Psoas muscle (tissue), 8 donors: Measurements from ENCODE around the gene RPL9. TPM values are rescaled to one million over a fixed set of nuclear protein-coding genes. Genes with fewer than 3 reads are reported as not detected.

Experiments
- ATAC-seq, 4 donors: fragments of 200-7000 bp; cut with Tn5 transposase; one replicate each; pipeline ENCODE4 v1.9.1; 2020; ENCODE audit warnings: moderate library complexity in 3 of 4, mild to moderate bottlenecking in 2 of 4
- DNase-seq, 2 donors: peaks; one replicate each; pipeline ENCODE4 v3.0.0-alpha.2; 2020
- H3K27ac ChIP-seq: fragments of 200-600 bp; one replicate; pipeline ENCODE4 v1.8.0; 2022
- H3K27me3 ChIP-seq, 3 donors: fragments of 200-600 bp in 1 of 3; one replicate each; pipeline versions ENCODE4 v1.6.1 to v1.8.0; 2013 to 2022; ENCODE audit warnings: low read length in 2 of 3, mild to moderate bottlenecking in 2 of 3, moderate library complexity in 1 of 3; ENCODE audit not compliant: insufficient read depth in 3 of 3
- H3K36me3 ChIP-seq, 2 donors: fragments of 200-600 bp in 1 of 2; one replicate each; pipeline versions ENCODE4 v1.6.1 to v1.8.0; 2013 to 2022; ENCODE audit warnings: low read depth in 1 of 2, mild to moderate bottlenecking in 1 of 2, moderate library complexity in 1 of 2; ENCODE audit not compliant: insufficient read depth in 1 of 2
- H3K4me1 ChIP-seq: fragments of 200-600 bp; one replicate; pipeline ENCODE4 v1.8.0; 2022
- H3K4me3 ChIP-seq: fragments of 200-600 bp; one replicate; pipeline ENCODE4 v1.8.0; 2022; ENCODE audit warnings: mild to moderate bottlenecking
- H3K9me3 ChIP-seq: fragments of 200-600 bp; one replicate; pipeline ENCODE4 v1.8.0; 2022
- WGBS, 3 donors: extraction: QIAGEN DNeasy Blood & Tissue Kit; methylation state at CpG; one replicate each; pipeline versions ENCODE4 v1.1.6 to v1.1.7; 2013; 5-methylcytosine and 5-hydroxymethylcytosine counted together
- intact Hi-C, 2 donors: fragments of 100-400 bp; cut with DNase I; formaldehyde crosslinking; loops; one replicate each; pipeline versions ENCODE4 v1.11.0 to v1.14.2; 2022
- polyA plus RNA-seq, 3 donors: library from polyadenylated mRNA; stranded (reverse); fragments of 200-250 nt; gene quantifications; one replicate each; pipeline ENCODE4 v1.2.3, GENCODE V29; 2013
- total RNA-seq, 4 donors: library from RNA; stranded (reverse); fragmentation: NEBNext Ultra II Directional in 2 of 4; extraction: Animal tissue kit (Norgen Biotek cat#: 25700) in 2 of 4; gene quantifications; one replicate each; pipeline versions ENCODE4 v1.2.1 to v1.2.4, GENCODE V29; 2021 to 2023
- TF ChIP-seq, protein P1 (sequence below): fragments of 200-600 bp; IDR thresholded peaks from one replicate; pipeline ENCODE4 v1.8.0; 2022; ENCODE audit warnings: antibody characterized with exemption
- donor health status: healthy with polysubstance abuse.
- donor health status: DM: no; HTN: no; CAD: no; lungs with moderate emphysema.
- donor health status: Bipolar disorder and iron deficiency.
- donor health status: healthy.
- donor health status: DM: yes; HTN: yes; CAD: no.
- donor health status: DM: no; HTN: no; CAD: no.
- donor health status: DM: no; HTN: no; CAD: no.
- donor health status: DM: yes; HTN: yes; CAD: no.

Gene RPL9
- total and polyA plus RNA-seq, 7 donors, result 544 to 1,653 (median 925) TPM

DNA sequence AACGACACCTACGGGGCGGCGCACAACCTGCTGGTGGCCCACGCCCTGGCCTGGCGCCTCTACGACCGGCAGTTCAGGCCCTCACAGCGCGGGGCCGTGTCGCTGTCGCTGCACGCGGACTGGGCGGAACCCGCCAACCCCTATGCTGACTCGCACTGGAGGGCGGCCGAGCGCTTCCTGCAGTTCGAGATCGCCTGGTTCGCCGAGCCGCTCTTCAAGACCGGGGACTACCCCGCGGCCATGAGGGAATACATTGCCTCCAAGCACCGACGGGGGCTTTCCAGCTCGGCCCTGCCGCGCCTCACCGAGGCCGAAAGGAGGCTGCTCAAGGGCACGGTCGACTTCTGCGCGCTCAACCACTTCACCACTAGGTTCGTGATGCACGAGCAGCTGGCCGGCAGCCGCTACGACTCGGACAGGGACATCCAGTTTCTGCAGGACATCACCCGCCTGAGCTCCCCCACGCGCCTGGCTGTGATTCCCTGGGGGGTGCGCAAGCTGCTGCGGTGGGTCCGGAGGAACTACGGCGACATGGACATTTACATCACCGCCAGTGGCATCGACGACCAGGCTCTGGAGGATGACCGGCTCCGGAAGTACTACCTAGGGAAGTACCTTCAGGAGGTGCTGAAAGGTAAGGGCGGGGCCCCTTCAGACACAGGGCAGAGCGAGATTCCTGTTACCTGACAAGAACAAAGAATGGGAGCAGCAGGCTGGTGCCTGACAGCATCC is 11.7 kb downstream of the RPL9 start:
- H3K9me3 ChIP-seq, result no peaks in the 10 kb centered on the region
- intact Hi-C loops, result no loop called here
- ATAC-seq (peak; percentile 62 to 77 (median 70)), DNase-seq (peak; percentile 55 to 75)
- H3K27me3 ChIP-seq, result no peaks in the 10 kb centered on the region
- TF ChIP-seq, protein P1, sequence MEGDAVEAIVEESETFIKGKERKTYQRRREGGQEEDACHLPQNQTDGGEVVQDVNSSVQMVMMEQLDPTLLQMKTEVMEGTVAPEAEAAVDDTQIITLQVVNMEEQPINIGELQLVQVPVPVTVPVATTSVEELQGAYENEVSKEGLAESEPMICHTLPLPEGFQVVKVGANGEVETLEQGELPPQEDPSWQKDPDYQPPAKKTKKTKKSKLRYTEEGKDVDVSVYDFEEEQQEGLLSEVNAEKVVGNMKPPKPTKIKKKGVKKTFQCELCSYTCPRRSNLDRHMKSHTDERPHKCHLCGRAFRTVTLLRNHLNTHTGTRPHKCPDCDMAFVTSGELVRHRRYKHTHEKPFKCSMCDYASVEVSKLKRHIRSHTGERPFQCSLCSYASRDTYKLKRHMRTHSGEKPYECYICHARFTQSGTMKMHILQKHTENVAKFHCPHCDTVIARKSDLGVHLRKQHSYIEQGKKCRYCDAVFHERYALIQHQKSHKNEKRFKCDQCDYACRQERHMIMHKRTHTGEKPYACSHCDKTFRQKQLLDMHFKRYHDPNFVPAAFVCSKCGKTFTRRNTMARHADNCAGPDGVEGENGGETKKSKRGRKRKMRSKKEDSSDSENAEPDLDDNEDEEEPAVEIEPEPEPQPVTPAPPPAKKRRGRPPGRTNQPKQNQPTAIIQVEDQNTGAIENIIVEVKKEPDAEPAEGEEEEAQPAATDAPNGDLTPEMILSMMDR, result no peak
- whole genome bisulfite sequencing, 3 donors, result 7 to 12% (median 7%) methylated on average over 57 to 61 of the region's 61 CpGs
- H3K4me1 ChIP-seq, result peaks cover 7% of the 10 kb centered on the region
- peaks cover 0 to 41% of the 10 kb centered on the region in 2 donors for H3K36me3 ChIP-seq
- no peak overlapping the region for H3K27ac ChIP-seq
- peak overlapping the region; percentile 53 for H3K4me3 ChIP-seq

- peak in 1 of 2 donors; percentile 12 for DNase-seq
- peak in 1 of 4 donors; percentile 25 for ATAC-seq
- WGBS, 3 donors, result 82 to 85% (median 84%) methylated on average over 20 of the region's 20 CpGs
- peaks cover 7% of the 10 kb centered on the region for H3K4me1 ChIP-seq
- TF ChIP-seq, protein P1, result no peak
- no peak overlapping the region for H3K27ac ChIP-seq
- no peaks in the 10 kb centered on the region for H3K9me3 ChIP-seq
- intact Hi-C loops, result no loop called here
- peak overlapping the region; percentile 53 for H3K4me3 ChIP-seq
- peaks cover 0 to 36% of the 10 kb centered on the region in 2 donors for H3K36me3 ChIP-seq
- H3K27me3 ChIP-seq, result no peaks in the 10 kb centered on the region
These were observed 12.3 kb downstream of the RPL9 start for GRCh38 chr4:39446483-39446841.

GRCh38 chr4:39442998-39443397 is 15.7 kb downstream of the RPL9 start:
- H3K9me3 ChIP-seq, result no peaks in the 10 kb centered on the region
- 75 to 83% (median 82%) methylated on average over 4 of the region's 4 CpGs for WGBS, 3 donors
- DNase-seq (no peak), ATAC-seq (no peak)
- TF ChIP-seq, protein P1, result no peak
- no peak overlapping the region for H3K27ac ChIP-seq
- H3K27me3 ChIP-seq, result no peaks in the 10 kb centered on the region
- H3K4me1 ChIP-seq, result peaks cover 7% of the 10 kb centered on the region
- intact Hi-C loops, result no loop called here
- no peak overlapping the region for H3K4me3 ChIP-seq
- peaks cover 0 to 1% of the 10 kb centered on the region in 2 donors for H3K36me3 ChIP-seq

GRCh38 chr4:39441593-39441992 is 17.1 kb downstream of the RPL9 start:
- intact Hi-C loops, result no loop called here
- Histone ChIP-seq H3K9me3 (no peaks in the 10 kb centered on the region), H3K4me1 (no peaks in the 10 kb centered on the region), H3K4me3 (no peak overlapping the region), H3K27ac (no peak overlapping the region), H3K27me3 (no peaks in the 10 kb centered on the region), H3K36me3 (no peaks in the 10 kb centered on the region)
- 80 to 84% (median 83%) methylated on average over 2 of the region's 2 CpGs for WGBS, 3 donors
- ATAC-seq, result no peak
- TF ChIP-seq, protein P1, result no peak
- no peak for DNase-seq
